PC-3 (cell line): ENCODE measurements around the gene ST7.

Experiments used
- EZH2 ChIP-seq: fragments of 300-600 bp; sonication (generic); IDR thresholded peaks from one replicate; pipeline ENCODE4 v1.6.1; 2017; ENCODE audit warnings: antibody characterized with exemption, mild to moderate bottlenecking, low read length; ENCODE audit not compliant: unreplicated experiment
- EZH2phosphoT487 ChIP-seq: fragments of 300-600 bp; sonication (generic); IDR thresholded peaks from 2 replicates; pipeline ENCODE4 v1.6.1; 2018; ENCODE audit warnings: mild to moderate bottlenecking, antibody characterized with exemption, low read length, borderline replicate concordance
- TF ChIP-seq, protein P1 (sequence below): fragments of 300-600 bp; sonication (generic); conservative IDR thresholded peaks from 2 replicates; pipeline ENCODE4 v1.5.1; 2017; ENCODE audit warnings: antibody characterized with exemption, low read depth, mild to moderate bottlenecking, low read length

DNA sequence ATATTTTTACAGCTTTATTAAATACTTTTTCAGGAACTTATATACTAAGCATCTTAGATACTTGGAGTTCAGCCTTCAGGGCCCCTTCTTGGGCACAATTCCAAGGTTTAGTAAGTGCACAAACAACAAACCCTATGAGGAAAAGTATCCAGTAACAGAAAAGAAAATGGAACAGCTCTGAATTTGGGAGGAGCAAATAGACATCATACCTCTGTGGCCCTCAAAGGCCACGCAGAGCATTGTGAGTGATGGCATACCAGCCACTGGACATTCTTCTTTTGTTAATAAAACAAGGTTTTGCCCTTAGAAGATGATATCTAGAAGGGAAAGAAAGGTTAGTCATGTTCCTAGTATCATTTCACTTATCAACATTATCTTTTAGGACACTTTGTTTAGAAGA, 46.0 kb downstream of the ST7 start:
- TF ChIP-seq, protein P1, sequence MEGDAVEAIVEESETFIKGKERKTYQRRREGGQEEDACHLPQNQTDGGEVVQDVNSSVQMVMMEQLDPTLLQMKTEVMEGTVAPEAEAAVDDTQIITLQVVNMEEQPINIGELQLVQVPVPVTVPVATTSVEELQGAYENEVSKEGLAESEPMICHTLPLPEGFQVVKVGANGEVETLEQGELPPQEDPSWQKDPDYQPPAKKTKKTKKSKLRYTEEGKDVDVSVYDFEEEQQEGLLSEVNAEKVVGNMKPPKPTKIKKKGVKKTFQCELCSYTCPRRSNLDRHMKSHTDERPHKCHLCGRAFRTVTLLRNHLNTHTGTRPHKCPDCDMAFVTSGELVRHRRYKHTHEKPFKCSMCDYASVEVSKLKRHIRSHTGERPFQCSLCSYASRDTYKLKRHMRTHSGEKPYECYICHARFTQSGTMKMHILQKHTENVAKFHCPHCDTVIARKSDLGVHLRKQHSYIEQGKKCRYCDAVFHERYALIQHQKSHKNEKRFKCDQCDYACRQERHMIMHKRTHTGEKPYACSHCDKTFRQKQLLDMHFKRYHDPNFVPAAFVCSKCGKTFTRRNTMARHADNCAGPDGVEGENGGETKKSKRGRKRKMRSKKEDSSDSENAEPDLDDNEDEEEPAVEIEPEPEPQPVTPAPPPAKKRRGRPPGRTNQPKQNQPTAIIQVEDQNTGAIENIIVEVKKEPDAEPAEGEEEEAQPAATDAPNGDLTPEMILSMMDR: no peak
- TF ChIP-seq EZH2phosphoT487: no peak
- no peak for TF ChIP-seq EZH2
